Neural crest cell (in vitro differentiated cells): ENCODE measurements around the gene PIP5K1A. TPM values are rescaled to one million over a fixed set of nuclear protein-coding genes. Genes with fewer than 3 reads are reported as not detected.
"Not testable (repeated sequence)": the region's sequence is repeated elsewhere in the genome, so short reads cannot be mapped to it uniquely, and the experiment has no call there.

Experiments used
- DNase-seq: peaks from one replicate; pipeline ENCODE4 v3.0.0; 2021; ENCODE audit warnings: low read depth, mixed read lengths, low spot score
- H3K27ac Mint-ChIP-seq: one replicate; pipeline ENCODE4 v1.8.0; 2021; ENCODE audit warnings: mild to moderate bottlenecking, mixed read lengths; ENCODE audit not compliant: unreplicated experiment
- H3K27me3 Mint-ChIP-seq: 2 replicates; pipeline ENCODE4 v1.8.0; 2021; ENCODE audit warnings: low read depth, mild to moderate bottlenecking, mixed read lengths
- H3K36me3 Mint-ChIP-seq: 2 replicates; pipeline ENCODE4 v1.8.0; 2021; ENCODE audit warnings: low read depth, mild to moderate bottlenecking, mixed read lengths
- H3K4me1 Mint-ChIP-seq: 2 replicates; pipeline ENCODE4 v1.8.0; 2021; ENCODE audit warnings: mixed read lengths
- H3K4me3 Mint-ChIP-seq: one replicate; pipeline ENCODE4 v1.8.0; 2021; ENCODE audit warnings: mild to moderate bottlenecking, mixed read lengths
- H3K9me3 Mint-ChIP-seq: 2 replicates; pipeline ENCODE4 v1.8.0; 2021; ENCODE audit warnings: mixed read lengths
- CTCF ChIP-seq: fragments of 200-600 bp; sonication (generic); conservative IDR thresholded peaks from 2 replicates; pipeline ENCODE4 v1.5.0; 2021; ENCODE audit warnings: antibody characterized with exemption, mild to moderate bottlenecking
- total RNA-seq: library from RNA; stranded (reverse); gene quantifications from 2 replicates; pipeline ENCODE4 v1.2.1, GENCODE V29; 2021

The PIP5K1A gene
- total RNA-seq, 1 donor from 2014 or later = 96.2 TPM

GRCh38 chr1:151193856-151194255 lies 4.5 kb upstream of the PIP5K1A start:
- Mint-ChIP-seq H3K4me3 (peak overlapping the region; percentile 39), H3K9me3 (no peaks in the 10 kb centered on the region), H3K4me1 (peaks cover 31% of the 10 kb centered on the region), H3K36me3 (no peaks in the 10 kb centered on the region), H3K27ac (no peak overlapping the region), H3K27me3 (peaks cover 25% of the 10 kb centered on the region)
- no peak for DNase-seq
- no peak for TF ChIP-seq CTCF

GRCh38 chr1:151194894-151195594 lies 3.3 kb upstream of the PIP5K1A start:
- Mint-ChIP-seq H3K27me3 (peaks cover 23% of the 10 kb centered on the region), H3K4me1 (peaks cover 34% of the 10 kb centered on the region), H3K4me3 (peak overlapping the region; percentile 52)
- not testable (repeated sequence) for H3K36me3 Mint-ChIP-seq, H3K9me3 Mint-ChIP-seq, DNase-seq, H3K27ac Mint-ChIP-seq

GRCh38 chr1:151196292-151196800 lies 2.0 kb upstream of the PIP5K1A start:
- Mint-ChIP-seq H3K27ac (no peak overlapping the region), H3K4me1 (peaks cover 34% of the 10 kb centered on the region), H3K9me3 (no peaks in the 10 kb centered on the region), H3K27me3 (peaks cover 18% of the 10 kb centered on the region), H3K36me3 (no peaks in the 10 kb centered on the region), H3K4me3 (peak overlapping the region; percentile 82)
- peak; percentile 44 for DNase-seq
- peak; percentile 66 for TF ChIP-seq CTCF

GRCh38 chr1:151197863-151198253 lies 494 bp upstream of the PIP5K1A start:
- H3K4me1 Mint-ChIP-seq = peaks cover 34% of the 10 kb centered on the region
- H3K9me3 Mint-ChIP-seq = no peaks in the 10 kb centered on the region
- H3K27me3 Mint-ChIP-seq = peaks cover 13% of the 10 kb centered on the region
- no peaks in the 10 kb centered on the region for H3K36me3 Mint-ChIP-seq
- no peak for TF ChIP-seq CTCF
- peak overlapping the region; percentile 98 for H3K27ac Mint-ChIP-seq
- DNase-seq = no peak
- peak overlapping the region; percentile 100 for H3K4me3 Mint-ChIP-seq

GRCh38 chr1:151199873-151200581 lies 1.7 kb downstream of the PIP5K1A start:
- peak overlapping the region; percentile 98 for H3K27ac Mint-ChIP-seq
- peaks cover 2% of the 10 kb centered on the region for H3K27me3 Mint-ChIP-seq
- H3K36me3 Mint-ChIP-seq = no peaks in the 10 kb centered on the region
- peaks cover 34% of the 10 kb centered on the region for H3K4me1 Mint-ChIP-seq
- no peak for DNase-seq
- no peak for TF ChIP-seq CTCF
- H3K9me3 Mint-ChIP-seq = no peaks in the 10 kb centered on the region
- H3K4me3 Mint-ChIP-seq = peak overlapping the region; percentile 100

- not testable (repeated sequence) for H3K36me3 Mint-ChIP-seq, DNase-seq, H3K27ac Mint-ChIP-seq, H3K27me3 Mint-ChIP-seq, H3K9me3 Mint-ChIP-seq, H3K4me1 Mint-ChIP-seq, H3K4me3 Mint-ChIP-seq
Measured at GRCh38 chr1:151205381-151205965, 7.1 kb downstream of the PIP5K1A start.
